ENCODE measurements around the gene ALG1L2. TPM values are rescaled to one million over a fixed set of nuclear protein-coding genes. Genes with fewer than 3 reads are reported as not detected.
"Not testable (repeated sequence)": the region's sequence is repeated elsewhere in the genome, so short reads cannot be mapped to it uniquely, and the experiment has no call there.

ALG1L2 gene
- not detected for total RNA-seq

GRCh38 chr3:130081351-130081881 is at the start of gene ALG1L2:
Gene ALG1L2, plus strand, starts transcription at chr3:130081831. Its CDS starts 186 bp downstream, at chr3:130082017.
- TF ChIP-seq POLR2AphosphoS5 (IDR thresholded peaks at IDR 0.05) (no peak), CTCF (IDR thresholded peaks at IDR 0.05) (no peak), EP300 (IDR thresholded peaks at IDR 0.05) (no peak), POLR2A (IDR thresholded peaks at IDR 0.05) (no peak)
- Histone ChIP-seq H3K9me3 (no peaks in the 10 kb centered on the region), H3K27me3 (no peaks in the 10 kb centered on the region), H3K27ac (no peak within 1 kb of the TSS), H3K36me3 (no peaks in the 10 kb centered on the region), H3K4me3 (no peak within 1 kb of the TSS), H3K4me1 (no peaks in the 10 kb centered on the region)
- 42% methylated on average over 7 of the region's 7 CpGs for WGBS
- no peak for DNase-seq (ENCODE audit: low spot score in 2 of 2)

GRCh38 chr3:130037126-130037815 is 44.4 kb upstream of the ALG1L2 start:
- 63% methylated on average over 13 of the region's 13 CpGs for WGBS
- not testable (repeated sequence) for H3K27me3 ChIP-seq; DNase-seq (ENCODE audit: low spot score in 2 of 2); H3K36me3 ChIP-seq; H3K4me3 ChIP-seq; H3K4me1 ChIP-seq; H3K9me3 ChIP-seq; H3K27ac ChIP-seq

GRCh38 chr3:130042736-130043135 is 38.9 kb upstream of the ALG1L2 start:
- not testable (repeated sequence) for H3K36me3 ChIP-seq; H3K27ac ChIP-seq; H3K27me3 ChIP-seq; H3K9me3 ChIP-seq; DNase-seq (ENCODE audit: low spot score in 2 of 2); H3K4me1 ChIP-seq; H3K4me3 ChIP-seq
- 61% methylated on average over 2 of the region's 3 CpGs for WGBS

- not testable (repeated sequence) for DNase-seq (ENCODE audit: low spot score in 2 of 2); H3K27me3 ChIP-seq; H3K36me3 ChIP-seq; H3K4me1 ChIP-seq; H3K27ac ChIP-seq; H3K4me3 ChIP-seq; H3K9me3 ChIP-seq
- WGBS = 76% methylated on average over 6 of the region's 6 CpGs
Measured at GRCh38 chr3:130043658-130044057, 38.0 kb upstream of the ALG1L2 start.

GRCh38 chr3:130044370-130044769 is 37.3 kb upstream of the ALG1L2 start:
- no peaks in the 10 kb centered on the region for H3K9me3 ChIP-seq
- H3K36me3 ChIP-seq = no peaks in the 10 kb centered on the region
- no peak overlapping the region for H3K27ac ChIP-seq
- no peaks in the 10 kb centered on the region for H3K4me1 ChIP-seq
- H3K27me3 ChIP-seq = no peaks in the 10 kb centered on the region
- no peak for TF ChIP-seq POLR2A (IDR thresholded peaks at IDR 0.05)
- no peak for TF ChIP-seq POLR2AphosphoS5 (IDR thresholded peaks at IDR 0.05)
- no peak for TF ChIP-seq CTCF (IDR thresholded peaks at IDR 0.05)
- no peak for TF ChIP-seq EP300 (IDR thresholded peaks at IDR 0.05)
- WGBS = 84% methylated on average over 4 of the region's 11 CpGs
- DNase-seq (ENCODE audit: low spot score in 2 of 2) = no peak
- no peak overlapping the region for H3K4me3 ChIP-seq

GRCh38 chr3:130048726-130049125 is 32.9 kb upstream of the ALG1L2 start:
- Histone ChIP-seq H3K9me3 (no peaks in the 10 kb centered on the region), H3K27ac (no peak overlapping the region), H3K27me3 (no peaks in the 10 kb centered on the region), H3K4me3 (no peak overlapping the region), H3K4me1 (no peaks in the 10 kb centered on the region), H3K36me3 (no peaks in the 10 kb centered on the region)
- TF ChIP-seq EP300 (IDR thresholded peaks at IDR 0.05) = no peak
- TF ChIP-seq POLR2A (IDR thresholded peaks at IDR 0.05) = no peak
- no peak for TF ChIP-seq CTCF (IDR thresholded peaks at IDR 0.05)
- no peak for TF ChIP-seq POLR2AphosphoS5 (IDR thresholded peaks at IDR 0.05)
- DNase-seq (ENCODE audit: low spot score in 2 of 2) = no peak
- WGBS = 67% methylated on average over 1 of the region's 6 CpGs

- not testable (repeated sequence) for H3K9me3 ChIP-seq; H3K4me1 ChIP-seq; H3K36me3 ChIP-seq; DNase-seq (ENCODE audit: low spot score in 2 of 2); H3K4me3 ChIP-seq; H3K27ac ChIP-seq; H3K27me3 ChIP-seq
- 50% methylated on average over 2 of the region's 5 CpGs for WGBS
Measured at GRCh38 chr3:130052366-130052765, 29.3 kb upstream of the ALG1L2 start.

GRCh38 chr3:130052965-130053364 is 28.7 kb upstream of the ALG1L2 start:
- H3K4me1 ChIP-seq; H3K9me3 ChIP-seq; H3K36me3 ChIP-seq; H3K27ac ChIP-seq; H3K4me3 ChIP-seq; DNase-seq (ENCODE audit: low spot score in 2 of 2); H3K27me3 ChIP-seq: not testable (repeated sequence)
- WGBS = 50% methylated on average over 1 of the region's 4 CpGs

- DNase-seq (ENCODE audit: low spot score in 2 of 2); H3K9me3 ChIP-seq; H3K27ac ChIP-seq; H3K4me1 ChIP-seq; H3K27me3 ChIP-seq; H3K36me3 ChIP-seq; H3K4me3 ChIP-seq: not testable (repeated sequence)
- 91% methylated on average over 10 of the region's 15 CpGs for WGBS
Measured at GRCh38 chr3:130057536-130058266, 23.9 kb upstream of the ALG1L2 start.

GRCh38 chr3:130058267-130058657 is 23.4 kb upstream of the ALG1L2 start:
- 70% methylated on average over 4 of the region's 4 CpGs for WGBS
- not testable (repeated sequence) for H3K36me3 ChIP-seq; H3K9me3 ChIP-seq; H3K27me3 ChIP-seq; H3K27ac ChIP-seq; H3K4me3 ChIP-seq; DNase-seq (ENCODE audit: low spot score in 2 of 2); H3K4me1 ChIP-seq
